HG03442 (cell line): ENCODE results near the gene PGM5.
"Not testable (repeated sequence)": the region's sequence is repeated elsewhere in the genome, so short reads cannot be mapped to it uniquely, and the experiment has no call there.

Experiments used
- ATAC-seq: cut with Tn5 transposase; IDR thresholded peaks from one replicate; pipeline ENCODE4 v1.9.1; 2021; ENCODE audit warnings: mild to moderate bottlenecking, moderate library complexity; ENCODE audit not compliant: unreplicated experiment

Gene PGM5

DNA sequence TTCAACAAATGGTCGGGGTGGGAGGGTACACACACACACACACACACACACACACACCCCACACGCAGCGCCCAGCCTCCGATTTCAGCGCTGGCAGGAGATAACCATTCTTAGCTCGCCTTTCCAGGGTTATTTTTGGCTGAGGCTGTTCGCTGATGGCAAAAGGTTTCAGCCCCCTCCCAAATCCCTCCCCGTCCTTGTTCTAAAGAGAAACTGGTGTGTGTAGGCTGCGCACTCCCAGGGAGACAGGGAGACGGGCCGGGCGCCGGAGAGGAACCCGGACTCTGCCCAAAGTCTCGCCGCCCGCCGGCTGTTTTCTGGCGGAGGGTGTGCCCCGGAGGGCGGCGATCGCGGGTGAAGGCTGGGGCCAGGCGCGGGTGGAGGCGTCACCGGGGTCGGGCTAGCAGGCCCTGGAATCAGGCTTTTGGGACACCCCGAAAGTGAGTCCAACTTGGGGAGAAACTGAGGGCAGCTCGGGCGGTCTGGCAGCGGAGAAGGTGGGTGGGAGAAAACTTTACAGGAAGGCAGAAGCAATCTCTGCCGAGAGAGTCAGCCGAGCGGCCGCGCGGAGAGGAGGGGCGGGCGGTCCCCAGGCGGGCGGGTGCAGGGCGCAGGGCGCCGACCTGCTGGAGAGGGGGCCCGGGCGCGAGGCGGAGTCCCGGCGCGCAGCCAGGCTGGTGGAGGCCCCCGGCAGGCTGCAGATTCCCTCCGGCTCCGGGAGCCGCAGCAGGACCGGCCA lies at the start of gene PGM5:
TSS of gene PGM5 (plus strand) at position 232 of the 739 bp plus-strand sequence. CDS start 517 bp downstream, outside the sequence.
- not testable (repeated sequence) for ATAC-seq

GRCh38 chr9:68307127-68307526 lies 49.3 kb upstream of the PGM5 start:
- ATAC-seq, result not testable (repeated sequence)

GRCh38 chr9:68307654-68308053 lies 48.8 kb upstream of the PGM5 start:
- not testable (repeated sequence) for ATAC-seq

DNA sequence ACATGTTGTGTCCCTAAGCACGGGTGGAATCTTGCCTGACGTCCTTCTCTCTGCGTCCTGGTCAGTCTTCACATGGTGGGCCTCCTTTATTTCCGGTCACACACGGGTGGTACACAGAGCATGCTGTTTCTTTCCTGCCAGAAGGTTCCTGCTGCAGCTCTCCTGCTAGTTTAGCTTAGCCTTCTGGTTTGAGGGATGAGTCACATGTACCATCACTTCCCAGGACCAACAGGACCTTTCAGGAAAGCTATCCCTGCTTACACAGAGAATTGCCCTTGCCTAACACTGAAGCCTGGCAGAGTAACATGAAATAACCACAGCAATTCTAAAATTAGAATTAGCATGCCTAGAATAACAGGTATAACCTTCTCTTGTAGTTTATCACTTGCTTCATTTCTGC lies 45.2 kb upstream of the PGM5 start:
- not testable (repeated sequence) for ATAC-seq

GRCh38 chr9:68318209-68318608 lies 38.2 kb upstream of the PGM5 start:
- ATAC-seq, result not testable (repeated sequence)

- not testable (repeated sequence) for ATAC-seq
These were observed 32.7 kb upstream of the PGM5 start for GRCh38 chr9:68323749-68324148.

DNA sequence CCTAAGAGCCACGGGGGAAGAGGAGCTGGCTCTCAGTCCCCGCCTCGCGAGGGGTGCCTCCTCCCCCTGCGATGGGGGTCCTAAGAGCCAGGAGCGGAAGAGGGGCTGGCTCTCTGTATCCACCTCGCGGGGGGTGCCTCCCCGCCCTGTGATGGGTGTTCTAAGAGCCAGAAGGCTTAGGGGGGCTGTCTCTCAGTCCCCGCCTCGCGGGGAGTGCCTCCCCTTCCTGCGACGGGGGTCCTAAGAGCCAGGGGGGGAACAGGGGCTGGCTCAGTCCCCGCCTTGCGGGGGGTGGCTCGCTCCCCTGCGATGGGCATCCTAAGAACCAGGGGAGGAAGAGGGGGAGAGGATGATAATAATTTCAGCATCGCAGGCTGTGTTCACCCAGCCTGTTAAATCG lies 31.9 kb upstream of the PGM5 start:
- ATAC-seq, result not testable (repeated sequence)

DNA sequence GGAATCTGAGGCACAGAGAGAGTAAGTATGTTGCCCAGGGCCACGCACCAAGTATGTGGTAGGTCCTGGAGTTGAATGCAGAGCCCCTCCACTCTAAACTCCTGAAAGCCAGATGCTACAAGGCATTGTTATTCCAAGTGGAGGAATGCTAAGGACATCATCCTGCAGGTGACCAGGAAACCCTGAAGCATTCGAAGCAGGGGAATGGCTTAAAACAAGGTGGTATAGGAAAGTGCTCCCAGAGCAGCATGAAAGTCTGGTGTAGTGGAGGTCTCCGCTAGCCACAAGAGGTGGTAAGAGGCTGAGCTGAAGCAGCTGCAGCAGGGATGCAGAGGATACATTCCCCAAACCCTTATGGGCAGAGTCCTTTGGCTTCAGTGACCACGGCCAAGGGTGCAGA lies 27.3 kb upstream of the PGM5 start:
- ATAC-seq, result not testable (repeated sequence)

GRCh38 chr9:68330531-68331173 lies 25.8 kb upstream of the PGM5 start:
- not testable (repeated sequence) for ATAC-seq

GRCh38 chr9:68332122-68332521 lies 24.3 kb upstream of the PGM5 start:
- ATAC-seq, result not testable (repeated sequence)

- ATAC-seq, result not testable (repeated sequence)
These were observed 20.5 kb upstream of the PGM5 start for GRCh38 chr9:68335935-68336334.

DNA sequence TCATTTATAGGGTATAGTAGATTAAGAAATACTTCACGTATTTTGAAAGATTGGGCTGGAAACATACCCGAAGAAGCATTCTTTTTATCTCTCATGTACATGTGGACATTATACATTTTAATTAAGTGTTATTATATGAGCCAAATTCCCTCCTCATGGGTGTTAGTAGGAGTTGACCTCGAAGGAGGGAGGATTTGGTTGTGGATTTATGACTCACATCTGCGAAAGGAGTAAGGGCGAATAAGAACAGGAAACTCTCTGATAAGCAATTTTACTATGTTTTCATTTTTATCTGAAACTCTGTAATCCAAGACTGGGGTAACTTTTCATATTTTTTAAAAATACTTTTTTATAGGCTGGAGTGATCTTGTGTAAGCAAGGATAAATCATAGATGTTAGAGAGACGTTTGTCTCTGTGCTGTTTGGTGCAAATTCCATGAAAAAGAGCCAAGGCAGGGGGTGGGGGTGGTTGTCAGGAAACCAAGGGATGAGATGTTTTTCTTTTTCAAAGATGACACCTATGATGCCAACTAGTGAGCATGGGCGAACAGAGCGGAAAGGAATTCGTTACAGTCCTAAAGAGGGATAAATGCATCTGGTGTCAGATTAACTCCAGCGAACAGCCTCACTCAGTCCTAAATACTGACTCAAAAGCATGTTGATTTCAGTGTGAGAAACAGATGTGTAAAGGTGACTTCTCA lies 19.6 kb upstream of the PGM5 start:
- not testable (repeated sequence) for ATAC-seq

DNA sequence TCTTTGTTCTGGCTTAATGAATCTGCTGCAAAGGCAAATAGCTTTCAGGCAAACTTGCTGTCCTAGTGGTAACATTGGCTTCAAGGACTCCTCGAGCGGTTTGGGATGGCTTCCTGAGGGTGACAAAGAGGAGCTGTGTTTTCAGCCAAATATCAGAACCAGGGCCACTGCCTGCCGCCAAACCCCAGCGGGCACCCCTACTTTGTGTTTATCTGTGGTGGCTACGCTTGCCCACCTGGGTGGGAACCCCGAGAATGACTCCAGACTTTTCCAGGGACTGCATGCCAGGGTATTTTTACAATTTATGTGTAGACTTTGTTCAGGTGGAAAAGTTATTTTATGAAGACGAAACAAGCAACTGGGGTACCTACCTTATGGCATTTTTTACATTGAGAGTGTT lies 18.4 kb upstream of the PGM5 start:
- not testable (repeated sequence) for ATAC-seq

GRCh38 chr9:68342265-68343025 lies 14.0 kb upstream of the PGM5 start:
- peak; percentile 84 for ATAC-seq

DNA sequence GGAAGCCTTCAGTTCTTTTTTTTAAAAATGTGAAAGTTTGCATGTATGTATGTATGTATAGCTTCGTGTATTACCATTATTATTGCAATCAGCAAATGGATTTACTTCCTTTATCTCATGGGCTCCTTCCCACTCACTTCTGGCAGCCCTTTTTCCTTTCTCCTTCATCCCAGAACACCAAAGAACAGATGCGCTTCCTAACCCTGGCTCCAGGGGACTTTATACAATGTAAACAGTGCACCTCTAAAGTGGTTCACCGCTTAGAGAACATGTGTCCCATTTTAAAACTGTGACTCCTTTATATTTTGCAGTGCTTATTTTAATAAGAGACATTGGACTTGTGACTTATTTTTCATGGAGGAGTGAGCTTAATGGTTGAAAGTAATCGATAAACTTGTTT lies 13.2 kb upstream of the PGM5 start:
- not testable (repeated sequence) for ATAC-seq

- ATAC-seq, result not testable (repeated sequence)
These were observed 12.4 kb upstream of the PGM5 start for GRCh38 chr9:68343992-68344391.

GRCh38 chr9:68351689-68352088 lies 4.7 kb upstream of the PGM5 start:
- ATAC-seq, result not testable (repeated sequence)

- not testable (repeated sequence) for ATAC-seq
These were observed 425 bp upstream of the PGM5 start for GRCh38 chr9:68355993-68356379.

- not testable (repeated sequence) for ATAC-seq
These were observed 806 bp downstream of the PGM5 start for GRCh38 chr9:68357119-68357714.

GRCh38 chr9:68366933-68367547 lies 10.6 kb downstream of the PGM5 start:
- ATAC-seq, result not testable (repeated sequence)
